Activated effector memory CD4-positive, alpha-beta T cell treated with Interleukin-2 at 50 U/mL for 16 hours (primary cell): ENCODE measurements around the gene EIF4G3.
"Not testable (repeated sequence)": the region's sequence is repeated elsewhere in the genome, so short reads cannot be mapped to it uniquely, and the experiment has no call there.

Experiments used
- DNase-seq: peaks from one replicate; pipeline ENCODE4 v3.0.0-alpha.2; 2020

EIF4G3 gene

GRCh38 chr1:21099034-21099868 is 77.4 kb downstream of the EIF4G3 start:
- DNase-seq = no peak

- no peak for DNase-seq
Observed at GRCh38 chr1:21098186-21098915, 78.3 kb downstream of the EIF4G3 start.

GRCh38 chr1:21097729-21098128 is 79.0 kb downstream of the EIF4G3 start:
- no peak for DNase-seq

GRCh38 chr1:21095976-21096375 is 80.7 kb downstream of the EIF4G3 start:
- no peak for DNase-seq

- DNase-seq = not testable (repeated sequence)
Observed at GRCh38 chr1:21094282-21094681, 82.4 kb downstream of the EIF4G3 start.

GRCh38 chr1:21093271-21093958 is 83.3 kb downstream of the EIF4G3 start:
- not testable (repeated sequence) for DNase-seq

GRCh38 chr1:21092545-21092944 is 84.2 kb downstream of the EIF4G3 start:
- DNase-seq = not testable (repeated sequence)

- not testable (repeated sequence) for DNase-seq
Observed at GRCh38 chr1:21091053-21091690, 85.5 kb downstream of the EIF4G3 start.

GRCh38 chr1:21090463-21090862 is 86.2 kb downstream of the EIF4G3 start:
- no peak for DNase-seq

GRCh38 chr1:21089731-21090130 is 87.0 kb downstream of the EIF4G3 start:
- DNase-seq = no peak

- DNase-seq = no peak
Observed at GRCh38 chr1:21089299-21089698, 87.4 kb downstream of the EIF4G3 start.

GRCh38 chr1:21084111-21084810 is 92.4 kb downstream of the EIF4G3 start:
- no peak for DNase-seq

- DNase-seq = no peak
Observed at GRCh38 chr1:21082073-21082472, 94.6 kb downstream of the EIF4G3 start.

GRCh38 chr1:21077085-21077484 is 99.6 kb downstream of the EIF4G3 start:
- no peak for DNase-seq

GRCh38 chr1:21072721-21073120 is 104.0 kb downstream of the EIF4G3 start:
- no peak for DNase-seq

GRCh38 chr1:21069549-21069948 is 107.1 kb downstream of the EIF4G3 start:
- DNase-seq = no peak

- DNase-seq = no peak
Observed at GRCh38 chr1:21068937-21069336, 107.8 kb downstream of the EIF4G3 start.

- no peak for DNase-seq
Observed at GRCh38 chr1:21067551-21068227, 109.0 kb downstream of the EIF4G3 start.

GRCh38 chr1:21066356-21067012 is 110.2 kb downstream of the EIF4G3 start:
- DNase-seq = no peak

GRCh38 chr1:21065851-21066250 is 110.8 kb downstream of the EIF4G3 start:
- DNase-seq = no peak

- DNase-seq = no peak
Observed at GRCh38 chr1:21064057-21064456, 112.6 kb downstream of the EIF4G3 start.
